GM23338 (cell line): ENCODE results near the gene SOX13. TPM values are rescaled to one million over a fixed set of nuclear protein-coding genes. Genes with fewer than 3 reads are reported as not detected.

Source experiments
- EZH2 ChIP-seq: fragments of 200-600 bp; sonication (generic); IDR thresholded peaks from one replicate; pipeline ENCODE4 v1.8.0; 2017; ENCODE audit warnings: antibody characterized with exemption, mild to moderate bottlenecking, low read depth; ENCODE audit not compliant: unreplicated experiment
- EZH2phosphoT487 ChIP-seq: fragments of 200-600 bp; sonication (generic); IDR thresholded peaks from one replicate; pipeline ENCODE4 v1.8.1; 2018; ENCODE audit warnings: antibody characterized with exemption; ENCODE audit not compliant: unreplicated experiment
- REST ChIP-seq: IDR thresholded peaks from one replicate; pipeline ENCODE4 v1.6.1; 2018; ENCODE audit warnings: antibody characterized with exemption; ENCODE audit not compliant: unreplicated experiment
- STAT1 ChIP-seq: IDR thresholded peaks from one replicate; pipeline ENCODE4 v1.6.1; 2016; ENCODE audit warnings: antibody characterized with exemption; ENCODE audit not compliant: unreplicated experiment
- polyA plus RNA-seq: library from polyadenylated mRNA; unstranded; fragments of >200 nt; fragmentation: Nextera tagmentation; extraction: Ambion mirVana; gene quantifications from 2 replicates; pipeline ENCODE4 v1.2.1, GENCODE V29; 2016
- total RNA-seq: library from RNA; depleted of rRNA; stranded (reverse); fragments of >200 nt; shearing (Covaris generic); gene quantifications from 2 replicates; pipeline ENCODE4 v1.2.3, GENCODE V29; 2014
- TF ChIP-seq, protein P1 (sequence below): fragments of 250-450 bp; sonication (Bioruptor Pico); IDR thresholded peaks from 2 replicates; pipeline ENCODE4 v1.5.0; 2020; ENCODE audit warnings: mild to moderate bottlenecking, moderate library complexity
- TF ChIP-seq, protein P2 (sequence below): IDR thresholded peaks from 2 replicates; pipeline ENCODE4 v1.6.1; 2016; ENCODE audit warnings: antibody characterized with exemption

SOX13 gene
- total and polyA plus RNA-seq, 2 experiments from 2014 or later = 28.6 to 123 TPM

GRCh38 chr1:204128464-204128963, 55.6 kb downstream of the SOX13 start (continued):
- TF ChIP-seq, protein P1, sequence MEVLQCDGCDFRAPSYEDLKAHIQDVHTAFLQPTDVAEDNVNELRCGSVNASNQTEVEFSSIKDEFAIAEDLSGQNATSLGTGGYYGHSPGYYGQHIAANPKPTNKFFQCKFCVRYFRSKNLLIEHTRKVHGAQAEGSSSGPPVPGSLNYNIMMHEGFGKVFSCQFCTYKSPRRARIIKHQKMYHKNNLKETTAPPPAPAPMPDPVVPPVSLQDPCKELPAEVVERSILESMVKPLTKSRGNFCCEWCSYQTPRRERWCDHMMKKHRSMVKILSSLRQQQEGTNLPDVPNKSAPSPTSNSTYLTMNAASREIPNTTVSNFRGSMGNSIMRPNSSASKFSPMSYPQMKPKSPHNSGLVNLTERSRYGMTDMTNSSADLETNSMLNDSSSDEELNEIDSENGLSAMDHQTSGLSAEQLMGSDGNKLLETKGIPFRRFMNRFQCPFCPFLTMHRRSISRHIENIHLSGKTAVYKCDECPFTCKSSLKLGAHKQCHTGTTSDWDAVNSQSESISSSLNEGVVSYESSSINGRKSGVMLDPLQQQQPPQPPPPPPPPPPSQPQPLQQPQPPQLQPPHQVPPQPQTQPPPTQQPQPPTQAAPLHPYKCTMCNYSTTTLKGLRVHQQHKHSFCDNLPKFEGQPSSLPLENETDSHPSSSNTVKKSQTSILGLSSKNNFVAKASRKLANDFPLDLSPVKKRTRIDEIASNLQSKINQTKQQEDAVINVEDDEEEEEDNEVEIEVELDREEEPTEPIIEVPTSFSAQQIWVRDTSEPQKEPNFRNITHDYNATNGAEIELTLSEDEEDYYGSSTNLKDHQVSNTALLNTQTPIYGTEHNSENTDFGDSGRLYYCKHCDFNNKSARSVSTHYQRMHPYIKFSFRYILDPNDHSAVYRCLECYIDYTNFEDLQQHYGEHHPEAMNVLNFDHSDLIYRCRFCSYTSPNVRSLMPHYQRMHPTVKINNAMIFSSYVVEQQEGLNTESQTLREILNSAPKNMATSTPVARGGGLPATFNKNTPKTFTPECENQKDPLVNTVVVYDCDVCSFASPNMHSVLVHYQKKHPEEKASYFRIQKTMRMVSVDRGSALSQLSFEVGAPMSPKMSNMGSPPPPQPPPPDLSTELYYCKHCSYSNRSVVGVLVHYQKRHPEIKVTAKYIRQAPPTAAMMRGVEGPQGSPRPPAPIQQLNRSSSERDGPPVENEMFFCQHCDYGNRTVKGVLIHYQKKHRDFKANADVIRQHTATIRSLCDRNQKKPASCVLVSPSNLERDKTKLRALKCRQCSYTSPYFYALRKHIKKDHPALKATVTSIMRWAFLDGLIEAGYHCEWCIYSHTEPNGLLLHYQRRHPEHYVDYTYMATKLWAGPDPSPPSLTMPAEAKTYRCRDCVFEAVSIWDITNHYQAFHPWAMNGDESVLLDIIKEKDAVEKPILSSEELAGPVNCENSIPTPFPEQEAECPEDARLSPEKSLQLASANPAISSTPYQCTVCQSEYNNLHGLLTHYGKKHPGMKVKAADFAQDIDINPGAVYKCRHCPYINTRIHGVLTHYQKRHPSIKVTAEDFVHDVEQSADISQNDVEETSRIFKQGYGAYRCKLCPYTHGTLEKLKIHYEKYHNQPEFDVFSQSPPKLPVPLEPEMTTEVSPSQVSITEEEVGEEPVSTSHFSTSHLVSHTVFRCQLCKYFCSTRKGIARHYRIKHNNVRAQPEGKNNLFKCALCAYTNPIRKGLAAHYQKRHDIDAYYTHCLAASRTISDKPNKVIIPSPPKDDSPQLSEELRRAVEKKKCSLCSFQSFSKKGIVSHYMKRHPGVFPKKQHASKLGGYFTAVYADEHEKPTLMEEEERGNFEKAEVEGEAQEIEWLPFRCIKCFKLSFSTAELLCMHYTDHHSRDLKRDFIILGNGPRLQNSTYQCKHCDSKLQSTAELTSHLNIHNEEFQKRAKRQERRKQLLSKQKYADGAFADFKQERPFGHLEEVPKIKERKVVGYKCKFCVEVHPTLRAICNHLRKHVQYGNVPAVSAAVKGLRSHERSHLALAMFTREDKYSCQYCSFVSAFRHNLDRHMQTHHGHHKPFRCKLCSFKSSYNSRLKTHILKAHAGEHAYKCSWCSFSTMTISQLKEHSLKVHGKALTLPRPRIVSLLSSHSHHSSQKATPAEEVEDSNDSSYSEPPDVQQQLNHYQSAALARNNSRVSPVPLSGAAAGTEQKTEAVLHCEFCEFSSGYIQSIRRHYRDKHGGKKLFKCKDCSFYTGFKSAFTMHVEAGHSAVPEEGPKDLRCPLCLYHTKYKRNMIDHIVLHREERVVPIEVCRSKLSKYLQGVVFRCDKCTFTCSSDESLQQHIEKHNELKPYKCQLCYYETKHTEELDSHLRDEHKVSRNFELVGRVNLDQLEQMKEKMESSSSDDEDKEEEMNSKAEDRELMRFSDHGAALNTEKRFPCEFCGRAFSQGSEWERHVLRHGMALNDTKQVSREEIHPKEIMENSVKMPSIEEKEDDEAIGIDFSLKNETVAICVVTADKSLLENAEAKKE (CRISPR knock-in tag) = no peak
- TF ChIP-seq STAT1 (no peak), REST (no peak), EZH2phosphoT487 (no peak), EZH2 (no peak)
- TF ChIP-seq, protein P2, sequence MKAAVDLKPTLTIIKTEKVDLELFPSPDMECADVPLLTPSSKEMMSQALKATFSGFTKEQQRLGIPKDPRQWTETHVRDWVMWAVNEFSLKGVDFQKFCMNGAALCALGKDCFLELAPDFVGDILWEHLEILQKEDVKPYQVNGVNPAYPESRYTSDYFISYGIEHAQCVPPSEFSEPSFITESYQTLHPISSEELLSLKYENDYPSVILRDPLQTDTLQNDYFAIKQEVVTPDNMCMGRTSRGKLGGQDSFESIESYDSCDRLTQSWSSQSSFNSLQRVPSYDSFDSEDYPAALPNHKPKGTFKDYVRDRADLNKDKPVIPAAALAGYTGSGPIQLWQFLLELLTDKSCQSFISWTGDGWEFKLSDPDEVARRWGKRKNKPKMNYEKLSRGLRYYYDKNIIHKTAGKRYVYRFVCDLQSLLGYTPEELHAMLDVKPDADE = no peak
